HCT116 (cell line): Measurements from ENCODE around the gene SLC12A5. TPM values are rescaled to one million over a fixed set of nuclear protein-coding genes. Genes with fewer than 3 reads are reported as not detected.

Source experiments
- ATAC-seq: fragments of 200-7000 bp; cut with Tn5 transposase; 2 replicates; pipeline ENCODE4 v1.9.1; 2020; ENCODE audit warnings: mild to moderate bottlenecking, moderate library complexity
- BruUV-seq: library from RNA; stranded (reverse); fragments of 400-500 nt; replicated peaks from 2 replicates; lab custom pipeline; 2021; lab: Mats Ljungman, UMichigan
- CTCF ChIA-PET: fragments of 300-600 bp; sonication (Branson Sonifier 250); formaldehyde crosslinking; loops from one replicate; lab custom pipeline; 2021; ENCODE audit warnings: antibody characterized with exemption; lab: Charles Lee
- POLR2A ChIA-PET: fragments of 300-600, 350-600 bp; sonication (Branson Sonifier 250); formaldehyde crosslinking; loops from one replicate; lab custom pipeline; 2021; ENCODE audit warnings: antibody characterized with exemption; lab: Charles Lee
- RAD21 ChIA-PET, 2 experiments: fragments of 300-600 bp; sonication (Branson Sonifier 250); formaldehyde crosslinking; loops; one replicate each; lab custom pipeline; 2023; ENCODE audit warnings: low total read pairs in 2 of 2; ENCODE audit not compliant: uncharacterized antibody in 2 of 2, unreplicated experiment in 2 of 2, low non-redundant PET in 1 of 2; lab: Charles Lee
- DNase-seq: peaks from one replicate; pipeline ENCODE4 v3.0.0-alpha.2; 2010; ENCODE audit warnings: low read depth, low spot score
- H2AFZ ChIP-seq: fragments of 200-600 bp; shearing (Covaris generic), sonication (generic); 2 replicates; pipeline ENCODE4 v1.6.1; 2017; ENCODE audit warnings: low read depth, mixed run types, mixed read lengths, antibody characterized with exemption, low read length; ENCODE audit not compliant: poor library complexity, severe bottlenecking
- H3K27ac ChIP-seq: 2 replicates; pipeline ENCODE4 v1.5.1; 2012; ENCODE audit warnings: low read depth, low read length
- H3K27me3 ChIP-seq: fragments of 200-600 bp; sonication (generic); 2 replicates; pipeline ENCODE4 v1.6.1; 2016; ENCODE audit warnings: mixed run types, low read length, mixed read lengths; ENCODE audit not compliant: insufficient read depth
- H3K36me3 ChIP-seq, 2 experiments: fragments of 200-500 bp in 1 of 2; fragments of 200-600 bp in 1 of 2; sonication (Bioruptor generic) in 1 of 2; sonication (generic) in 1 of 2; 2 replicates each; pipeline versions ENCODE4 v1.5.1 to v1.6.1; 2014 to 2016; ENCODE audit warnings: low read length in 2 of 2, inconsistent platforms in 1 of 2, mixed read lengths in 1 of 2, mixed run types in 1 of 2; ENCODE audit not compliant: insufficient read depth in 2 of 2, control insufficient read depth in 1 of 2
- H3K4me1 ChIP-seq, 2 experiments: fragments of 200-600 bp in 1 of 2; sonication (generic) in 1 of 2; 2 replicates each; pipeline versions ENCODE4 v1.5.1 to v1.6.1; 2012 to 2017; ENCODE audit warnings: low read length in 2 of 2, inconsistent platforms in 1 of 2, mild to moderate bottlenecking in 1 of 2, mixed read lengths in 1 of 2, mixed run types in 1 of 2, moderate library complexity in 1 of 2; ENCODE audit not compliant: insufficient read depth in 2 of 2, control insufficient read depth in 1 of 2
- H3K4me2 ChIP-seq: fragments of 200-600 bp; sonication (generic); 2 replicates; pipeline ENCODE4 v1.6.1; 2017; ENCODE audit warnings: mixed run types, low read length, mixed read lengths
- H3K4me3 ChIP-seq, 2 experiments: fragments of 200-600 bp in 1 of 2; sonication (generic) in 1 of 2; replicated peaks in 1 of 2; 2 replicates each; pipeline ENCODE4 v1.5.1; 2011 to 2016; ENCODE audit warnings: low read length in 2 of 2, control low read depth in 1 of 2, low read depth in 1 of 2, mild to moderate bottlenecking in 1 of 2, mixed read lengths in 1 of 2, mixed run types in 1 of 2
- H3K79me2 ChIP-seq: fragments of 200-600 bp; sonication (generic); 2 replicates; pipeline ENCODE4 v1.6.1; 2017; ENCODE audit warnings: mild to moderate bottlenecking, mixed run types, low read length, moderate library complexity, mixed read lengths; ENCODE audit not compliant: insufficient read depth
- H3K9ac ChIP-seq: fragments of 200-600 bp; sonication (generic); 2 replicates; pipeline ENCODE4 v1.6.1; 2016; ENCODE audit warnings: low read length, mixed read lengths
- H3K9me2 ChIP-seq: fragments of 200-600 bp; sonication (generic), shearing (Covaris generic); 2 replicates; pipeline ENCODE4 v1.6.1; 2017; ENCODE audit warnings: mixed run types, mild to moderate bottlenecking, moderate library complexity; ENCODE audit not compliant: insufficient read depth
- H3K9me3 ChIP-seq, 2 experiments: fragments of 200-500 bp in 1 of 2; fragments of 200-600 bp in 1 of 2; sonication (Bioruptor generic) in 1 of 2; sonication (generic) in 1 of 2; 2 replicates each; pipeline ENCODE4 v1.6.1; 2014 to 2017; ENCODE audit warnings: low read length in 2 of 2, mixed read lengths in 2 of 2, inconsistent platforms in 1 of 2, low read depth in 1 of 2, mild to moderate bottlenecking in 1 of 2, mixed run types in 1 of 2, moderate library complexity in 1 of 2; ENCODE audit not compliant: control insufficient read depth in 1 of 2, insufficient read depth in 1 of 2
- H4K20me1 ChIP-seq: fragments of 200-600 bp; sonication (generic), shearing (Covaris generic); 2 replicates; pipeline ENCODE4 v1.6.1; 2017; ENCODE audit warnings: mixed run types, mild to moderate bottlenecking, moderate library complexity; ENCODE audit not compliant: insufficient read depth
- CBX3 ChIP-seq: IDR thresholded peaks from 2 replicates; pipeline ENCODE4 v1.6.1; 2012; ENCODE audit warnings: low read depth
- CEBPB ChIP-seq: IDR thresholded peaks from 2 replicates; pipeline ENCODE4 v1.6.1; 2012; ENCODE audit warnings: low read depth
- CTCF ChIP-seq, 3 experiments: fragments of 200-600 bp in 1 of 3; sonication (generic) in 1 of 3; IDR thresholded peaks in 2 of 3; conservative IDR thresholded peaks in 1 of 3; 2 replicates each; pipeline ENCODE4 v1.5.1; 2012 to 2017; ENCODE audit warnings: low read depth in 2 of 3, low read length in 2 of 3, antibody characterized with exemption in 1 of 3, borderline replicate concordance in 1 of 3, control low read depth in 1 of 3, mild to moderate bottlenecking in 1 of 3, mixed read lengths in 1 of 3, mixed run types in 1 of 3, moderate library complexity in 1 of 3; ENCODE audit not compliant: insufficient read depth in 1 of 3
- EGR1 ChIP-seq: IDR thresholded peaks from 2 replicates; pipeline ENCODE4 v1.6.1; 2012; ENCODE audit warnings: low read depth
- RAD21 ChIP-seq: IDR thresholded peaks from 2 replicates; pipeline ENCODE4 v1.6.1; 2012; ENCODE audit warnings: low read depth, mild to moderate bottlenecking
- SIN3A ChIP-seq: IDR thresholded peaks from 2 replicates; pipeline ENCODE4 v1.6.1; 2012; ENCODE audit warnings: low read depth
- YY1 ChIP-seq: IDR thresholded peaks from 2 replicates; pipeline ENCODE4 v1.6.1; 2011; ENCODE audit warnings: low read length, low read depth, moderate library complexity, mild to moderate bottlenecking; ENCODE audit not compliant: insufficient replicate concordance; ENCODE audit errors: extremely low read depth
- ZBTB33 ChIP-seq: IDR thresholded peaks from 2 replicates; pipeline ENCODE4 v1.6.1; 2011; ENCODE audit warnings: mild to moderate bottlenecking, low read length, moderate library complexity; ENCODE audit not compliant: insufficient replicate concordance; ENCODE audit errors: extremely low read depth
- ZFX ChIP-seq: fragments of 450-650 bp; IDR thresholded peaks from 2 replicates; pipeline ENCODE4 v1.6.1; 2017
- intact Hi-C: fragments of 100-400 bp; cut with micrococcal nuclease; formaldehyde crosslinking; loops from 2 replicates; pipeline ENCODE4 v1.10.0; 2022
- total RNA-seq: library from RNA; stranded (reverse); gene quantifications from one replicate; pipeline ENCODE4 v1.2.1, GENCODE V29; 2021; ENCODE audit not compliant: unreplicated experiment

SLC12A5 gene
- total RNA-seq, 1 experiment from 2014 or later: 1.9 TPM

GRCh38 chr20:46047821-46048220 lies 18.8 kb downstream of the SLC12A5 start:
- no peak for ATAC-seq
- Histone ChIP-seq H3K9me3 (no peaks in the 10 kb centered on the region), H3K4me3 (no peak overlapping the region), H3K27me3 (peaks cover 62% of the 10 kb centered on the region), H3K9ac (no peak overlapping the region), H2AFZ (no peak overlapping the region), H3K79me2 (no peaks in the 10 kb centered on the region), H4K20me1 (no peaks in the 10 kb centered on the region), H3K36me3 (no peaks in the 10 kb centered on the region), H3K4me1 (no peaks in the 10 kb centered on the region), H3K4me2 (no peak overlapping the region), H3K27ac (no peak overlapping the region), H3K9me2 (no peaks in the 10 kb centered on the region)
- no TSS peak for BruUV-seq
- ChIA-PET POLR2A (no interaction called here), RAD21 (no interaction called here), CTCF (no interaction called here)
- no peak for DNase-seq
- intact Hi-C loops: no loop called here
- TF ChIP-seq SIN3A (no peak), CTCF (IDR thresholded peaks at IDR 0.05 in 2 of 3, conservative IDR thresholded peaks at IDR 0.05 in 1 of 3; ENCODE audit: borderline replicate concordance in 1 of 3, insufficient read depth in 1 of 3, low read depth in 2 of 3, low read length in 2 of 3) (no peak), EGR1 (no peak), ZBTB33 (no peak), ZFX (no peak), CBX3 (no peak), YY1 (no peak), CEBPB (no peak), RAD21 (no peak)
- TF ChIP-seq, all 23 proteins: peak for 0
